BJ (cell line): ENCODE results near the gene PRSS8. TPM values are rescaled to one million over a fixed set of nuclear protein-coding genes. Genes with fewer than 3 reads are reported as not detected.

Experiments used
- CTCF ChIA-PET: fragments of 350-600 bp; formaldehyde crosslinking; extraction: SDS; loops from one replicate; lab custom pipeline; 2021; ENCODE audit warnings: antibody characterized with exemption, inconsistent platforms; lab: Yijun Ruan, JAX
- POLR2A ChIA-PET: fragments of 300-600 bp; sonication (Branson Sonifier 250); formaldehyde crosslinking; extraction: SDS; loops from one replicate; lab custom pipeline; 2021; ENCODE audit warnings: antibody characterized with exemption; lab: Charles Lee
- DNase-seq: peaks from one replicate; pipeline ENCODE4 v3.0.0-alpha.2; 2011; ENCODE audit warnings: low read depth
- H3K27me3 ChIP-seq: 2 replicates; pipeline ENCODE4 v1.6.0; 2011; ENCODE audit warnings: low read length; ENCODE audit not compliant: control insufficient read depth, insufficient read depth
- H3K36me3 ChIP-seq: 2 replicates; pipeline ENCODE4 v1.5.1; 2011; ENCODE audit warnings: low read length; ENCODE audit not compliant: control insufficient read depth, insufficient read depth
- H3K4me3 ChIP-seq: 2 replicates; pipeline ENCODE4 v1.5.1; 2011; ENCODE audit warnings: low read depth, mild to moderate bottlenecking, control low read depth, low read length
- CTCF ChIP-seq: IDR thresholded peaks from 2 replicates; pipeline ENCODE4 v1.5.1; 2011; ENCODE audit warnings: low read depth, mild to moderate bottlenecking, control low read depth, inconsistent platforms, low read length, moderate library complexity; ENCODE audit not compliant: insufficient read depth
- polyA plus RNA-seq: library from polyadenylated mRNA; depleted of rRNA; stranded (reverse); fragments of >200 nt; gene quantifications from 2 replicates; pipeline ENCODE4 v1.2.3, GENCODE V29; 2011

PRSS8 gene
- polyA plus RNA-seq, 1 experiment: not detected

GRCh38 chr16:31086629-31086906 lies 49.0 kb downstream of the PRSS8 start:
- ChIA-PET CTCF (interaction anchor here (0.6 to 1.5 kb wide), 2 partner anchors 45 to 372 kb away, joined by 3 read pairs; no protein-coding TSS in a partner anchor), POLR2A (no interaction called here)
- Histone ChIP-seq H3K36me3 (peaks cover 22% of the 10 kb centered on the region), H3K4me3 (no peak overlapping the region), H3K27me3 (no peaks in the 10 kb centered on the region)
- no peak for DNase-seq
- TF ChIP-seq CTCF: no peak

DNA sequence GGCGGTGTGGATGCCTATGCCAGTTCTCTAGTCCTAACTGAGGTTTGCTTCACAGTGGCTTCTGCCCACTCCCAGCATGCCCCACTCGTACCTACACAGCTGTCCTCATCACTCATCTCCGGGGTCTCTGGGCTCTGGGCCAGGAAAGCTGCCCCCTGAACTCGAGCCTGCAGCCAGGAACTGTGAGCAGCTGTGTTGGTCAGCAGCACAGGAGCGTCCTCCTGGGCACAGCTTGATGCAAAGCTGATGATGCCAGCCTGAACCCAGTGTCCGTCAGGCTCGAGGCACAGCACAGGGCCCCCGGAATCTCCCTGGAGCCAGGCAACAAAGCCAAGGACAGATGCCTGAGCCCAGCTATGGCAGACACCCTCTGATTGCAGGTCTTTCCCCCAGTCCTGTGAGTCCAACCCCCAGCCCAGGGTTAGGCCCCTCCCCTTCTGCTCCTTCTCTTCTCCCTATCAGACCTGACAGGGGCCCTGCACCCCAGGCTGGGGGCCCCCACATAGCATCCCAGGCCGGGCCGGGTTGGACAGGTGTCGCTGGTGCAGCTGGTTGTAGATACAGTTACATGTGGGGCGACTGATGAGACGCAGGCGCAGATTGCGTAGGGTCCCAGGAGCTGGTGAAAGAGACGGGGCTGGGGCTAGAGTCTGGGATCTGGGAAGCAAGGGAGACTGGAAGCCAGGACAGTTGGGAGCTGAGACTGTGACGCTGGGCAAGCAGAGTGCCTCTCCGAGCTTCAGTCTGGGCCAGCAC lies 49.5 kb downstream of the PRSS8 start:
- CTCF ChIA-PET: interaction anchor here (0.6 to 1.5 kb wide), 2 partner anchors 44 to 372 kb away, joined by 3 read pairs; no protein-coding TSS in a partner anchor

GRCh38 chr16:31085411-31085810 lies 50.1 kb downstream of the PRSS8 start:
- ChIA-PET CTCF (interaction anchor here (1.4 to 1.5 kb wide), 2 partner anchors 57 to 373 kb away, joined by 3 to 5 read pairs; no protein-coding TSS in a partner anchor), POLR2A (no interaction called here)
- no peak for TF ChIP-seq CTCF
- H3K27me3 ChIP-seq: no peaks in the 10 kb centered on the region
- H3K4me3 ChIP-seq: no peak overlapping the region
- DNase-seq: no peak
- H3K36me3 ChIP-seq: peaks cover 31% of the 10 kb centered on the region

More for the DNA sequence above, 49.5 kb downstream of the PRSS8 start:
- H3K36me3 ChIP-seq: peaks cover 25% of the 10 kb centered on the region
- POLR2A ChIA-PET: no interaction called here
- TF ChIP-seq CTCF: no peak
- no peak overlapping the region for H3K4me3 ChIP-seq
- no peak for DNase-seq
- no peaks in the 10 kb centered on the region for H3K27me3 ChIP-seq

DNA sequence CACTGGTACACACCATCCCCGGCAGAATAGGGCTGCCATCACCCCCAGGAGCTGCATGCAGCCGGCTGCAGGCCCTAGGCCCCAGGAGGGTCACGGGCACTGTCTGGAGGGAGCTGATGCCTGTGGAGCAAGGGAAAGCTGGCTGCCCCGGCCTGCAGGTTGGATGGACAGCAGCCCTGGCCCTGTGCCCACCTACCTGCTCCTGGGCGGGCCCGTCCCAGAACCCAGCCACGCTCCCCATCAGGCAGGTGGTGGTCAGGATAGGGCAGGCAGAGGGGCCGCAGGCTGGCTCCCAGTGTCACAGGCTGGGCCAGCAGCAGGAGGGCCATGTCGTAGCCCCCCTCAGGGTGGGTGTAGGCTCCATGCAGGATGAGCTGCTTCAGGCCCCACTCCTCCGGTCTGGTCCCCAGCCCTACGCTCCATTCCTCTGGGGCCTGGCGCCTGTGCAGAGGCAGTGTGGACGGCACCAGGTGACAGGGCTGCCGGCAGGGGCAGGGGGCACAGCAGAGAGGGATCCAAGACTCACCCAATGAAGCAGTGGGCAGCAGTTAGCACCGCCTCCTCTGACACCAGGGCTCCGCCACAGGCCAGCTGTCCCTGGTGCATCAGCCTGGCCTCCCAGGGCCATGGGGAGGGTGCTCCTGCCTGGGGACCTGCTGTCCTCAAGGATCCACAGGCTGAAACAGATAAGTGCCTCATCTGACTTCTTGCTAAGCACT lies 50.8 kb downstream of the PRSS8 start:
- Histone ChIP-seq H3K27me3 (no peaks in the 10 kb centered on the region), H3K4me3 (no peak overlapping the region), H3K36me3 (peaks cover 35% of the 10 kb centered on the region)
- no peak for DNase-seq
- ChIA-PET POLR2A (no interaction called here), CTCF (interaction anchor here (1.1 to 1.5 kb wide), 3 partner anchors 58 to 358 kb away, joined by 3 to 5 read pairs (median 4); partner anchors contain the start of gene ZNF843)
- no peak for TF ChIP-seq CTCF

GRCh38 chr16:31083981-31084380 lies 51.5 kb downstream of the PRSS8 start:
- no peak overlapping the region for H3K4me3 ChIP-seq
- ChIA-PET POLR2A (interaction anchor here (0.7 kb wide), 1 partner anchor 20 kb away, joined by 3 read pairs; no protein-coding TSS in a partner anchor), CTCF (interaction anchor here (1.1 to 1.5 kb wide), 3 partner anchors 58 to 359 kb away, joined by 3 to 5 read pairs (median 4); partner anchors contain the start of gene ZNF843)
- DNase-seq: no peak
- H3K27me3 ChIP-seq: no peaks in the 10 kb centered on the region
- TF ChIP-seq CTCF: no peak
- peaks cover 35% of the 10 kb centered on the region for H3K36me3 ChIP-seq
